Stimulated activated CD4-positive, alpha-beta T cell treated with anti-CD3 and anti-CD28 coated beads, TNF-alpha, amount 100 ng/mL, for 24 hours (primary cell): Measurements from ENCODE around the gene RSRP1.

Source experiments
- DNase-seq, 3 experiments: peaks; one replicate each; pipeline ENCODE4 v3.0.0-alpha.2; 2020; ENCODE audit warnings: low read depth in 3 of 3

The RSRP1 gene

DNA sequence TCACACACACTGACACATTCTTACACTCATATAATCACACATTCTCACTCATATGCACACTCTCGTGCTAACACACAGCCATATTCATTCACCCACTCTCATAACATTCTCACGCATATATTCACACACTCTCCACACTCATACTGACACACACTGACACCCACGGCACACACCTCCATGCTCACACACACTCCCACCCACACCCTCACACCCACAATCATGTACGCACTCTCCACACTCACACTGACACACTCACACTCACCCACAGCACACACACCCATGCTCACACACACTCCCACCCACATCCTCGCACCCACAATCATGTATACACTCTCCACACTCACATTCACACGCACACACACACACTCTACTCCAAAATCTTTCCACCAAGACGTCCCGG, 53.2 kb downstream of the RSRP1 start:
- no peak for DNase-seq

DNA sequence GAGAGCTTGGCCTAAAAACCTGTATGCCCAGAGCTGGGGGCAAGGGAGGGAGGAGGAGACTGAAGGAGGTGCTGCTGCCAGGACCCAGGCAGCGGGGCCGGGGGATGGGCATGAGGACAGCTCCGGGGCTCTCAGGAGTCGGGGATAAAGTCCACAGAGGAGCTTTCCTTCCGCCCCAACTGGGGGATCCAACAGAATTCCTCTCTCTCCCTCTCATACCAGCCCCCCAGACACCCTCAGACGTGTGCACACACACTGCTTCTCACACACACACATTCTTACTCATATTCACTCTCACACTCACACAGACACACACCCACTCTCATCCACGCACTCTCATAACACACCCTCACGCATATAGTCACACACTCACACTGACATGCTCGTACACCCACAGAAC, 54.0 kb downstream of the RSRP1 start:
- DNase-seq = no peak
